Lung (tissue), 12 donors: ENCODE measurements around the gene SLC66A2. TPM values are rescaled to one million over a fixed set of nuclear protein-coding genes. Genes with fewer than 3 reads are reported as not detected.

Experiments used
- ATAC-seq: fragments of 200-7000 bp; cut with Tn5 transposase; one replicate; pipeline ENCODE4 v1.9.1; 2020; ENCODE audit warnings: moderate number of reproducible peaks; ENCODE audit not compliant: insufficient read depth, low FRiP score
- DNase-seq, 3 donors: peaks; one replicate each; pipeline ENCODE4 v3.0.0-alpha.2; 2013 to 2017
- H3K27ac ChIP-seq, 2 donors: one replicate each; pipeline ENCODE4 v1.5.1; 2013; ENCODE audit warnings: mild to moderate bottlenecking in 2 of 2, moderate library complexity in 2 of 2, control low read depth in 1 of 2, inconsistent platforms in 1 of 2, low read depth in 1 of 2, low read length in 1 of 2
- H3K27me3 ChIP-seq, 3 donors: one replicate each; pipeline ENCODE4 v1.5.1; 2013; ENCODE audit warnings: low read length in 2 of 3; ENCODE audit not compliant: control insufficient read depth in 3 of 3, insufficient read depth in 3 of 3
- H3K36me3 ChIP-seq, 4 donors: one replicate each; pipeline ENCODE4 v1.5.1; 2013; ENCODE audit warnings: low read length in 4 of 4, mild to moderate bottlenecking in 1 of 4, moderate library complexity in 1 of 4; ENCODE audit not compliant: control insufficient read depth in 4 of 4, insufficient read depth in 4 of 4
- H3K4me1 ChIP-seq, 5 donors: one replicate each; pipeline ENCODE4 v1.5.1; 2013; ENCODE audit warnings: low read length in 5 of 5, mild to moderate bottlenecking in 2 of 5, moderate library complexity in 1 of 5; ENCODE audit not compliant: control insufficient read depth in 5 of 5, insufficient read depth in 5 of 5
- H3K4me3 ChIP-seq: one replicate; pipeline ENCODE4 v1.5.1; 2013; ENCODE audit warnings: mild to moderate bottlenecking, control low read depth, moderate library complexity
- H3K9ac ChIP-seq, 2 donors: one replicate each; pipeline ENCODE4 v1.5.1; 2013; ENCODE audit warnings: low read length in 2 of 2, control low read depth in 1 of 2; ENCODE audit not compliant: insufficient read depth in 1 of 2
- H3K9me3 ChIP-seq, 4 donors: one replicate each; pipeline ENCODE4 v1.5.1; 2013; ENCODE audit warnings: low read length in 3 of 4, mild to moderate bottlenecking in 1 of 4, moderate library complexity in 1 of 4; ENCODE audit not compliant: control insufficient read depth in 4 of 4, insufficient read depth in 3 of 4
- WGBS, 2 donors: extraction: QIAGEN DNeasy Blood & Tissue Kit; methylation state at CpG; one replicate each; pipeline ENCODE4 v1.1.7; 2013; 5-methylcytosine and 5-hydroxymethylcytosine counted together
- polyA plus RNA-seq, 2 donors: library from polyadenylated mRNA; stranded (reverse); fragments of 200-250 nt; gene quantifications; one replicate each; pipeline ENCODE4 v1.2.1, GENCODE V29; 2013
- total RNA-seq, 2 donors: library from RNA; depleted of rRNA in 1 of 2; stranded (reverse); fragments of >200 nt in 1 of 2; gene quantifications; one replicate each; pipeline ENCODE4 v1.2.1, GENCODE V29; 2014 to 2021
- TF ChIP-seq, protein P1 (sequence below): IDR thresholded peaks from 2 replicates; pipeline ENCODE4 v1.5.1; 2012; ENCODE audit warnings: mild to moderate bottlenecking; ENCODE audit errors: control extremely low read depth, extremely low read depth
- donor health status: control.
- donor health status: control.
- donor health status: Bipolar disorder and iron deficiency.
- donor health status: healthy.
- donor health status: DM: yes; HTN: yes; CAD: no.

Gene SLC66A2
- total and polyA plus RNA-seq, 4 donors: 26.5 to 71.8 (median 62.3) TPM

DNA sequence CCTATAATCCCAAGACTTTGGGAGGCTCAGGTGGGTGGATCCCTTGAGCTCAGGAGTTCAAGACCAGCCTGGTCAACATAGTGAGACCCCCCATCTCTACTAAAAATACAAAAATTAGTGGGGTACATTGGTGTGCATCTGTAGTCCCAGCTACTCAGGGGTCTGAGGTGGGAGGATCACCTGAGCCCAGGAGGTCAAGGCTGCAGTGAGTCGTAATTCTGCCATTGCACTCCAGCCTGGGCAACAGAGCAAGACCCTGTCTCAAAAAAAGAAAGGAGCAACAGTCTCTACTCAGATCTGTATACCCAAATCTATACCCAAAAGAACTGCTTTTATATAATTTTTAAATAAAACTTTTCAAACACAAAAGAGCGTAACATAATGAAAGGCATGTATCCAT, 7.5 kb upstream of the SLC66A2 start:
- no peak overlapping the region for H3K27ac ChIP-seq
- TF ChIP-seq, protein P1, sequence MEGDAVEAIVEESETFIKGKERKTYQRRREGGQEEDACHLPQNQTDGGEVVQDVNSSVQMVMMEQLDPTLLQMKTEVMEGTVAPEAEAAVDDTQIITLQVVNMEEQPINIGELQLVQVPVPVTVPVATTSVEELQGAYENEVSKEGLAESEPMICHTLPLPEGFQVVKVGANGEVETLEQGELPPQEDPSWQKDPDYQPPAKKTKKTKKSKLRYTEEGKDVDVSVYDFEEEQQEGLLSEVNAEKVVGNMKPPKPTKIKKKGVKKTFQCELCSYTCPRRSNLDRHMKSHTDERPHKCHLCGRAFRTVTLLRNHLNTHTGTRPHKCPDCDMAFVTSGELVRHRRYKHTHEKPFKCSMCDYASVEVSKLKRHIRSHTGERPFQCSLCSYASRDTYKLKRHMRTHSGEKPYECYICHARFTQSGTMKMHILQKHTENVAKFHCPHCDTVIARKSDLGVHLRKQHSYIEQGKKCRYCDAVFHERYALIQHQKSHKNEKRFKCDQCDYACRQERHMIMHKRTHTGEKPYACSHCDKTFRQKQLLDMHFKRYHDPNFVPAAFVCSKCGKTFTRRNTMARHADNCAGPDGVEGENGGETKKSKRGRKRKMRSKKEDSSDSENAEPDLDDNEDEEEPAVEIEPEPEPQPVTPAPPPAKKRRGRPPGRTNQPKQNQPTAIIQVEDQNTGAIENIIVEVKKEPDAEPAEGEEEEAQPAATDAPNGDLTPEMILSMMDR: no peak
- DNase-seq (no peak), ATAC-seq (no peak)
- H3K9me3 ChIP-seq: peaks cover 0 to 3% (median 0%) of the 10 kb centered on the region in 4 donors
- H3K27me3 ChIP-seq: no peaks in the 10 kb centered on the region
- H3K4me3 ChIP-seq: no peak overlapping the region
- H3K36me3 ChIP-seq: no peaks in the 10 kb centered on the region
- no peak overlapping the region for H3K9ac ChIP-seq
- peaks cover 0 to 21% (median 10%) of the 10 kb centered on the region in 5 donors for H3K4me1 ChIP-seq
- WGBS, 2 donors: 97 to 100% methylated on average over 2 of the region's 2 CpGs

DNA sequence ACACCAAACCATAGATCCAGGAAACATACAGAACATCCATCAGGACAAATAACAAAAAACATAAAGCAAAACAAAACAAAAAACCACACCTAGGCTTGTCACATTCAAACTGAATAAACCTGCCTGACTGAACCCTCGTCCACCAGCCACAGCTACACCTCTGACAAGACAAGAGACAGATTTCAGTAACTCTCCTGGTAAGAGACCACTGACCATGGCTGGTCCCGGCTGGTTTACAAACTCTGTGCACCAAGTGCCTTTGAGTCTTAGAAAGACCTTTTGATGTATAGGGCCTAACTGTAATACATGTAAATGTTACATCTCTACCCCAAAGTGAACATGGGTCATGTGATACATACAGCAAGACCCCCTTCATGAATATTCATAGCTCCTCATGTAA, 4.8 kb upstream of the SLC66A2 start:
- Histone ChIP-seq H3K4me1 (peaks cover 0 to 13% (median 4%) of the 10 kb centered on the region in 5 donors), H3K27me3 (no peaks in the 10 kb centered on the region), H3K9me3 (no peaks in the 10 kb centered on the region), H3K9ac (no peak overlapping the region), H3K27ac (no peak overlapping the region), H3K4me3 (no peak overlapping the region), H3K36me3 (no peaks in the 10 kb centered on the region)
- ATAC-seq: no peak
- TF ChIP-seq, protein P1: no peak
- DNase-seq: no peak
- 81 to 90% methylated on average over 2 of the region's 2 CpGs for WGBS, 2 donors

DNA sequence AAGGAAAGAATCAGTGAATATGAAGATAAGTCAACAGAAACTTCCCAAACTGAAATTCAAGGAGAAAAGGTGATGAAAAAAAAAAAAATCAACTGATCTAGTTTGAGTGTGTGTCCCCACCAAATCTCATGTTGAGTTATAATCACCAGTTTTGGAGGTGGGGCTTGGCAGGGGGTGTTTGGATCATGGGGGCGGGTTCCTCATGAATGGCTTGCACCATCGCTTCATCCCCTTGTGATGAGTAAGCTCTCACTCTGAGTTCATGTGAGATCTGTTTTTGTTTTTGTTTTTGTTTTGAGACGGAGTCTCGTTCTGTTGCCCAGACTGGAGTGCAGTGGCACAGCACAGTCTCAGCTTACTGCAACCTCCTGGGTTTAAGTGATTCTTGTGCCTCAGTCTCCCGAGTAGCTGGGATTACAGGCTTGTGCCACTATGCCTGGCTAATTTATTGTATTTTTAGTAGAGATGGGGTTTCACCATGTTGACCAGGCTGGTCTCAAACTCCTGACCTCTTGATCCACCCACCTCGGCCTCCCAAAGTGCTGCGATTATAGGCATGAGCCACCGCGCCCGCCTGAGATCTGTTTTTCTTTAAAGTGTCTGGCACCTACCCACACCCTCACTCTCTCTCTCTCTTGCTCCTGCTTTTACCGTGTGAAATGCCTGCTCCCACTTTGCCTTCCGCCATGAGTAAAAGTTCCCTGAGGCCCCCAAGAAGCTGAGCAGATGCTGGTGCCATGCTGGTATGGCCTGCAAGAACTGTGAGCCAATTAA, 4.0 kb upstream of the SLC66A2 start:
- 89 to 91% methylated on average over 12 of the region's 12 CpGs for WGBS, 2 donors
- H3K4me1 ChIP-seq: peaks cover 0 to 13% (median 4%) of the 10 kb centered on the region in 5 donors
- H3K27ac ChIP-seq: peak overlapping the region in 1 of 2 donors; percentile 49
- no peak overlapping the region for H3K9ac ChIP-seq
- TF ChIP-seq, protein P1: no peak
- H3K27me3 ChIP-seq: no peaks in the 10 kb centered on the region
- H3K4me3 ChIP-seq: no peak overlapping the region
- no peaks in the 10 kb centered on the region for H3K9me3 ChIP-seq
- ATAC-seq (no peak), DNase-seq (no peak)
- H3K36me3 ChIP-seq: no peaks in the 10 kb centered on the region
